HG02840 (cell line): ENCODE results near the gene THSD7A.

ENCODE experiments used
- ATAC-seq: cut with Tn5 transposase; IDR thresholded peaks from one replicate; pipeline ENCODE4 v1.9.1; 2021; ENCODE audit warnings: mild to moderate bottlenecking, moderate library complexity, moderate number of reproducible peaks; ENCODE audit not compliant: unreplicated experiment, low FRiP score

THSD7A gene

GRCh38 chr7:11707606-11708193 is 124.3 kb downstream of the THSD7A start:
- ATAC-seq: no peak

- ATAC-seq: no peak
Measured at GRCh38 chr7:11706666-11707605, 125.1 kb downstream of the THSD7A start.

- ATAC-seq: no peak
Measured at GRCh38 chr7:11703829-11704228, 128.2 kb downstream of the THSD7A start.

GRCh38 chr7:11702938-11703337 is 129.1 kb downstream of the THSD7A start:
- ATAC-seq: no peak

- no peak for ATAC-seq
Measured at GRCh38 chr7:11701829-11702560, 130.0 kb downstream of the THSD7A start.

- ATAC-seq: no peak
Measured at GRCh38 chr7:11699666-11700065, 132.3 kb downstream of the THSD7A start.

- no peak for ATAC-seq
Measured at GRCh38 chr7:11698384-11698871, 133.6 kb downstream of the THSD7A start.

- no peak for ATAC-seq
Measured at GRCh38 chr7:11690395-11690794, 141.6 kb downstream of the THSD7A start.

- no peak for ATAC-seq
Measured at GRCh38 chr7:11689096-11689495, 142.9 kb downstream of the THSD7A start.

- ATAC-seq: no peak
Measured at GRCh38 chr7:11681461-11681860, 150.5 kb downstream of the THSD7A start.

GRCh38 chr7:11675163-11675562 is 156.8 kb downstream of the THSD7A start:
- no peak for ATAC-seq

- ATAC-seq: no peak
Measured at GRCh38 chr7:11668727-11669126, 163.3 kb downstream of the THSD7A start.

- ATAC-seq: no peak
Measured at GRCh38 chr7:11667810-11668185, 164.2 kb downstream of the THSD7A start.

- ATAC-seq: no peak
Measured at GRCh38 chr7:11667071-11667809, 164.8 kb downstream of the THSD7A start.

- ATAC-seq: no peak
Measured at GRCh38 chr7:11665357-11665756, 166.6 kb downstream of the THSD7A start.

GRCh38 chr7:11655642-11656041 is 176.4 kb downstream of the THSD7A start:
- no peak for ATAC-seq

- no peak for ATAC-seq
Measured at GRCh38 chr7:11655163-11655562, 176.8 kb downstream of the THSD7A start.

GRCh38 chr7:11650500-11650899 is 181.5 kb downstream of the THSD7A start:
- ATAC-seq: no peak

GRCh38 chr7:11650030-11650429 is 182.0 kb downstream of the THSD7A start:
- ATAC-seq: no peak

- ATAC-seq: no peak
Measured at GRCh38 chr7:11648980-11649379, 183.0 kb downstream of the THSD7A start.
